A549 (cell line): Measurements from ENCODE around the gene NDUFV3. TPM values are rescaled to one million over a fixed set of nuclear protein-coding genes. Genes with fewer than 3 reads are reported as not detected.
"Not testable (repeated sequence)": the region's sequence is repeated elsewhere in the genome, so short reads cannot be mapped to it uniquely, and the experiment has no call there.

Source experiments
- ATAC-seq, 2 experiments: fragments of 200-7000 bp in 1 of 2; fragments of >200 bp in 1 of 2; cut with Nextera tagmentation in 1 of 2; cut with Tn5 transposase in 1 of 2; 3 replicates each; pipeline versions ENCODE4 v1.8.0 to v1.9.1; 2018 to 2020; ENCODE audit warnings: mild to moderate bottlenecking in 1 of 2, moderate library complexity in 1 of 2
- CTCF ChIA-PET: fragments of 300-600 bp; sonication (Branson Sonifier 250); formaldehyde crosslinking; extraction: SDS; loops from one replicate; lab custom pipeline; 2021; ENCODE audit warnings: antibody characterized with exemption, inconsistent platforms; lab: Yijun Ruan, JAX
- POLR2A ChIA-PET: fragments of 350-600 bp; formaldehyde crosslinking; extraction: SDS; loops from one replicate; lab custom pipeline; 2021; ENCODE audit warnings: antibody characterized with exemption, inconsistent platforms; lab: Yijun Ruan, JAX
- DNase-seq, 2 experiments: peaks; one replicate each; pipeline versions ENCODE4 v3.0.0 to v3.0.0-alpha.2; 2011 to 2016; ENCODE audit warnings: low read depth in 1 of 2, low spot score in 1 of 2
- FAIRE-seq: peaks from 2 replicates; lab custom pipeline; 2011; peaks lifted over from hg19 to GRCh38; lab: Jason Lieb, UNC
- H3K27ac ChIP-seq, 2 experiments: fragments of >200 bp; sonication (Bioruptor Twin); formaldehyde crosslinking; 3 replicates each; pipeline ENCODE4 v1.5.1; 2016 to 2017
- H3K4me1 ChIP-seq: fragments of >200 bp; sonication (Bioruptor Twin); formaldehyde crosslinking; 3 replicates; pipeline ENCODE4 v1.6.1; 2016
- H3K4me2 ChIP-seq: fragments of >200 bp; sonication (Bioruptor Twin); formaldehyde crosslinking; 3 replicates; pipeline ENCODE4 v1.6.1; 2016
- H3K4me3 ChIP-seq: fragments of >200 bp; sonication (Bioruptor Twin); formaldehyde crosslinking; 3 replicates; pipeline ENCODE4 v1.5.1; 2016
- H3K9me3 ChIP-seq: fragments of >200 bp; sonication (Bioruptor Twin); formaldehyde crosslinking; 3 replicates; pipeline ENCODE4 v1.6.1; 2016
- ATOH8 ChIP-seq: fragments of 250-450 bp; sonication (Bioruptor Pico); IDR thresholded peaks from 2 replicates; pipeline ENCODE4 v1.5.0; 2020; ENCODE audit warnings: low read depth, mild to moderate bottlenecking, moderate library complexity
- CBX2 ChIP-seq: fragments of 200-600 bp; sonication (generic); IDR thresholded peaks from 2 replicates; pipeline ENCODE4 v1.6.1; 2016; ENCODE audit warnings: low read depth, mild to moderate bottlenecking, borderline replicate concordance
- CEBPB ChIP-seq, 2 experiments: fragments of >200 bp in 1 of 2; sonication (Bioruptor Twin) in 1 of 2; formaldehyde crosslinking in 1 of 2; IDR thresholded peaks; 2 replicates each; pipeline ENCODE4 v1.6.1; 2012 to 2016
- CHD2 ChIP-seq: fragments of 150-350 bp; IDR thresholded peaks from 2 replicates; pipeline ENCODE4 v1.6.1; 2014; ENCODE audit warnings: low read length; ENCODE audit not compliant: partially characterized antibody
- CTCF ChIP-seq: fragments of >200 bp; sonication (Bioruptor Twin); formaldehyde crosslinking; IDR thresholded peaks from 3 replicates; pipeline ENCODE4 v1.5.1; 2016
- EHMT2 ChIP-seq: fragments of 200-600 bp; sonication (generic); IDR thresholded peaks from 2 replicates; pipeline ENCODE4 v1.6.1; 2016; ENCODE audit warnings: antibody characterized with exemption, low read depth, mild to moderate bottlenecking, moderate library complexity
- ELK1 ChIP-seq: fragments of 150-350 bp; IDR thresholded peaks from 2 replicates; pipeline ENCODE4 v1.6.1; 2014; ENCODE audit warnings: low read depth, mild to moderate bottlenecking, low read length
- ESRRA ChIP-seq: fragments of 150-350 bp; IDR thresholded peaks from 2 replicates; pipeline ENCODE4 v1.6.1; 2014; ENCODE audit warnings: mild to moderate bottlenecking, low read length, borderline replicate concordance
- FOXS1 ChIP-seq: fragments of 250-450 bp; sonication (Bioruptor Pico); IDR thresholded peaks from 2 replicates; pipeline ENCODE4 v1.5.0; 2020; ENCODE audit warnings: mild to moderate bottlenecking, moderate library complexity
- GATA3 ChIP-seq: IDR thresholded peaks from 2 replicates; pipeline ENCODE4 v1.6.1; 2012; ENCODE audit warnings: borderline replicate concordance
- HDAC2 ChIP-seq: fragments of 200-600 bp; sonication (generic); IDR thresholded peaks from 2 replicates; pipeline ENCODE4 v1.6.1; 2016
- HOXB13 ChIP-seq: fragments of 250-450 bp; sonication (Bioruptor Pico); IDR thresholded peaks from 2 replicates; pipeline ENCODE4 v1.5.0; 2020; ENCODE audit warnings: low read depth, mild to moderate bottlenecking, moderate library complexity
- HOXB5 ChIP-seq: fragments of 250-450 bp; sonication (Bioruptor Pico); IDR thresholded peaks from 2 replicates; pipeline ENCODE4 v1.5.0; 2020; ENCODE audit warnings: mild to moderate bottlenecking, moderate library complexity
- JUN ChIP-seq, 2 experiments: fragments of >200 bp; sonication (Bioruptor Twin); formaldehyde crosslinking; IDR thresholded peaks; 2 replicates in 1 of 2; 3 replicates in 1 of 2; pipeline ENCODE4 v1.6.1; 2016 to 2017
- KDM5A ChIP-seq: fragments of 200-600 bp; sonication (generic); IDR thresholded peaks from 2 replicates; pipeline ENCODE4 v1.6.1; 2016; ENCODE audit warnings: antibody characterized with exemption, mild to moderate bottlenecking
- MAFK ChIP-seq: fragments of 450-650 bp; IDR thresholded peaks from 2 replicates; pipeline ENCODE4 v1.6.1; 2014; ENCODE audit not compliant: partially characterized antibody
- MAZ ChIP-seq: fragments of 150-350 bp; IDR thresholded peaks from 2 replicates; pipeline ENCODE4 v1.6.1; 2014; ENCODE audit warnings: antibody characterized with exemption, low read depth, low read length, borderline replicate concordance
- NFE2L2 ChIP-seq: fragments of 150-350 bp; conservative IDR thresholded peaks from 2 replicates; pipeline ENCODE4 v1.6.1; 2014; ENCODE audit warnings: low read length
- NPAS2 ChIP-seq: fragments of 250-450 bp; sonication (Bioruptor Pico); IDR thresholded peaks from 2 replicates; pipeline ENCODE4 v1.8.0; 2022; ENCODE audit warnings: mild to moderate bottlenecking, moderate library complexity, borderline replicate concordance
- NR3C1 ChIP-seq: fragments of >200 bp; sonication (Bioruptor Twin); formaldehyde crosslinking; IDR thresholded peaks from 3 replicates; pipeline ENCODE4 v1.6.1; 2017
- POLR2AphosphoS2 ChIP-seq: conservative IDR thresholded peaks from 2 replicates; pipeline ENCODE4 v1.6.1; 2012; ENCODE audit warnings: low read length, improper control_type of control experiment, inconsistent platforms
- RARB ChIP-seq: fragments of 250-450 bp; sonication (Bioruptor Pico); IDR thresholded peaks from 2 replicates; pipeline ENCODE4 v1.8.0; 2021; ENCODE audit warnings: mild to moderate bottlenecking, moderate library complexity
- RCOR1 ChIP-seq: fragments of 150-350 bp; IDR thresholded peaks from 2 replicates; pipeline ENCODE4 v1.6.1; 2014; ENCODE audit warnings: antibody characterized with exemption, low read length, low read depth
- RFX5 ChIP-seq: fragments of 450-650 bp; IDR thresholded peaks from 2 replicates; pipeline ENCODE4 v1.7.1; 2014; ENCODE audit warnings: antibody characterized with exemption, mild to moderate bottlenecking, moderate library complexity
- SREBF2 ChIP-seq: fragments of 450-650 bp; IDR thresholded peaks from 2 replicates; pipeline ENCODE4 v1.6.1; 2014; ENCODE audit warnings: mild to moderate bottlenecking, moderate library complexity
- USF2 ChIP-seq: fragments of 450-650 bp; IDR thresholded peaks from 2 replicates; pipeline ENCODE4 v1.6.1; 2014; ENCODE audit warnings: antibody characterized with exemption
- ZFP36 ChIP-seq: fragments of 450-650 bp; IDR thresholded peaks from 2 replicates; pipeline ENCODE4 v1.6.1; 2014; ENCODE audit warnings: borderline replicate concordance; ENCODE audit not compliant: partially characterized antibody
- ZSCAN20 ChIP-seq: fragments of 250-450 bp; sonication (Bioruptor Pico); IDR thresholded peaks from 2 replicates; pipeline ENCODE4 v1.8.0; 2022; ENCODE audit warnings: mild to moderate bottlenecking, moderate library complexity
- WGBS: methylation state at CpG from one replicate; pipeline ENCODE4 v1.1.6; 2017; ENCODE audit errors: missing lambda C conversion rate; 5-methylcytosine and 5-hydroxymethylcytosine counted together
- polyA plus RNA-seq, 4 experiments: library from polyadenylated mRNA; depleted of rRNA in 3 of 4; stranded (reverse); fragments of >200 nt; fragmentation: RNase III in 1 of 4; extraction: RNeasy Plus Mini Kit Qiagen cat#74134 plus additional on column Dnase treatment in 1 of 4; gene quantifications; 2 replicates in 3 of 4; 3 replicates in 1 of 4; pipeline ENCODE4 v1.2.3, GENCODE V29; 2011 to 2017

NDUFV3 gene
- polyA plus RNA-seq, 2 of the 4 experiments (the other 2 are of a cell fraction), result 17.1 to 20.7 TPM

DNA sequence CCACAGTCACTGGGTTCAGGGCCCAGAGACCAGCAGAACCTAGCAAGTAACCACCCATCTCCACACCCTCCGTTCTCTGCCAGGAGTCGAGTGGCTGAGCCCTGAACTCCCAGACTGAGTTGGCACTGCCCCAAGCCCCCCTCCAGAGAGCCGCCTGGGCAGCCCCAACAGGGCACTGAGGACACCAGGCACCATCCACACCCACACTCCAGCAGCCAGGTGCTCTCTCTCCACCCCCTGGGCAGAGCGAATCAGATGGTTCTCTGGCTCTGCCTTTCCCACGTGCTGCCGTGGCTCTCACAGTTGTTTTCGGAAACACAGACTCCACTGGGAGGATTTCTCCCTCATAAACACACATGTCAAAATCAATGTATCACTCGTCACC is 27.3 kb upstream of the NDUFV3 start:
- DNase-seq, result no peak
- POLR2A ChIA-PET, result no interaction called here
- TF ChIP-seq GATA3 (no peak), CHD2 (no peak)
- ATAC-seq, result no peak
- CTCF ChIA-PET, result no interaction called here
- Histone ChIP-seq H3K4me1 (no peaks in the 10 kb centered on the region), H3K4me3 (no peak overlapping the region), H3K27ac (no peak overlapping the region), H3K9me3 (no peaks in the 10 kb centered on the region), H3K4me2 (no peak overlapping the region)
- FAIRE-seq, result no peak
- 72% methylated on average over 5 of the region's 8 CpGs for WGBS

DNA sequence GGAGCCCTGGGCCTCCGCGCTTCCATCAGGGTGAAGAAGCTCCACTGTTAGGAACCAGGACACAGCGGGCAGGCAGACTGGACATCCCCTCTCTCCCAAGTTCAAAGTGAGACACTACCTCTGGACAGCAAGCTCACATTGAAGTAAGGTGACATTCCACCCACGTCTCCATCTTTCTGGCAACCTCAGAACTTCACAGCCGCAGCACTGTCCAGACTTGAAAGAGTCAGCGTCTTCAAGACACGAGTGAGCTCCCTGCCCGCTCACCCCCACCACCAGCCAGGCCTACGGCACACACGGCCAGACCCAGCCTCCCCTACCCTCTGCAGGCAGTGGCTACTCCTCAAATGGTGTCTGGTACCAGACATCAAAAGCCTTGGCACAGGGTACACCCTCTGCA is 24.9 kb upstream of the NDUFV3 start:
- ChIA-PET CTCF (interaction anchor here (0.8 to 1.3 kb wide), 3 partner anchors 8 to 76 kb away, joined by 3 to 4 read pairs (median 3); no protein-coding TSS in a partner anchor), POLR2A (no interaction called here)
- 95% methylated on average over 9 of the region's 10 CpGs for WGBS
- no peak overlapping the region for H3K27ac ChIP-seq
- no peak overlapping the region for H3K4me3 ChIP-seq
- DNase-seq (no peak), ATAC-seq (no peak), FAIRE-seq (no peak)
- H3K4me2 ChIP-seq, result no peak overlapping the region
- no peaks in the 10 kb centered on the region for H3K4me1 ChIP-seq
- TF ChIP-seq ESRRA, result no peak
- TF ChIP-seq CTCF, result no peak
- no peak for TF ChIP-seq FOXS1 (CRISPR knock-in tag)
- no peak for TF ChIP-seq HOXB5 (CRISPR knock-in tag)
- no peak for TF ChIP-seq RCOR1
- TF ChIP-seq NR3C1, result no peak
- no peak for TF ChIP-seq HOXB13
- no peak for TF ChIP-seq ZFP36
- TF ChIP-seq EHMT2, result no peak
- TF ChIP-seq KDM5A, result no peak
- TF ChIP-seq MAZ, result no peak
- H3K9me3 ChIP-seq, result no peaks in the 10 kb centered on the region

DNA sequence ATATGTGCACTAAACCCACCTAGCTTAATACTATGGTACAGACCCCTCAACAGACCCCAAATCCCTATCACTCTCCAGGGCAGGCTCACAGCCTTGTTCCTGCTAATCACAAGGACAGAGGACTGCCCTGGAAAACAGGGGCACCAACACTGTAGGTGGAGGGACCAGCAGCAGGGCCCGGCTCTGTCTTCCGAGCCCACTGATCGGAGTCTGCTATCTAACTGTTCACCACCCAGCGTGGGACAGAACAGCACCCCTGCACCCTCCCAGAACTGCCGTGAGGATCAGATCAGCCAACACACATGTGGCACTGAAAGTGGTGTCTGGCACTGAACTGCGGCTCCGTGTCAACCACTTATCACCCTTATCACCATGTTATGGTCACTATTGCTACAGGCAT is 20.0 kb upstream of the NDUFV3 start:
- TF ChIP-seq ESRRA, result no peak
- no peak for TF ChIP-seq RFX5
- no peak for TF ChIP-seq EHMT2
- no peak for TF ChIP-seq ZSCAN20
- no peak for TF ChIP-seq USF2
- TF ChIP-seq CBX2, result no peak
- no peak for TF ChIP-seq NPAS2 (CRISPR knock-in tag)
- TF ChIP-seq SREBF2, result no peak
- TF ChIP-seq KDM5A, result no peak
- no peak for TF ChIP-seq NFE2L2
- TF ChIP-seq POLR2AphosphoS2, result no peak
- TF ChIP-seq MAFK, result no peak
- no peak for TF ChIP-seq ELK1
- TF ChIP-seq ATOH8 (CRISPR knock-in tag), result no peak
- TF ChIP-seq JUN (IDR thresholded peaks at IDR 0.05), result no peak
- TF ChIP-seq HDAC2, result no peak
- no peak for TF ChIP-seq CEBPB (IDR thresholded peaks at IDR 0.05)
- no peak for TF ChIP-seq RARB (CRISPR knock-in tag)
- ChIA-PET CTCF (no interaction called here), POLR2A (no interaction called here)
- H3K27ac ChIP-seq, result no peak overlapping the region
- FAIRE-seq (no peak), DNase-seq (no peak), ATAC-seq (no peak)
- H3K4me1 ChIP-seq, result peaks cover 9% of the 10 kb centered on the region; the same call in 1 of the 3 replicates
- H3K4me2 ChIP-seq, result no peak overlapping the region
- WGBS, result 100% methylated on average over 3 of the region's 7 CpGs
- H3K9me3 ChIP-seq, result no peaks in the 10 kb centered on the region
- H3K4me3 ChIP-seq, result no peak overlapping the region

GRCh38 chr21:42875811-42876210 is 17.3 kb upstream of the NDUFV3 start:
- ATAC-seq, H3K9me3 ChIP-seq, H3K4me2 ChIP-seq, H3K27ac ChIP-seq, POLR2A ChIA-PET, H3K4me3 ChIP-seq, DNase-seq, FAIRE-seq, H3K4me1 ChIP-seq: not testable (repeated sequence)
- CTCF ChIA-PET, result interaction anchor here (0.6 kb wide), 1 partner anchor 248 kb away, joined by 3 read pairs; no protein-coding TSS in a partner anchor
- 94% methylated on average over 10 of the region's 10 CpGs for WGBS
